K562 (cell line): ENCODE measurements around the gene USP20. TPM values are rescaled to one million over a fixed set of nuclear protein-coding genes. Genes with fewer than 3 reads are reported as not detected.
A peak's percentile ranks its signal among the peaks of the same experiment; 100 is the strongest.
"Not testable (repeated sequence)": the region's sequence is repeated elsewhere in the genome, so short reads cannot be mapped to it uniquely, and the experiment has no call there.

ENCODE experiments used
- ATAC-seq: fragments of 200-7000 bp; cut with Tn5 transposase; 3 replicates; pipeline ENCODE4 v1.9.1; 2020; ENCODE audit warnings: moderate library complexity
- BruUV-seq: library from RNA; stranded (reverse); fragments of 400-500 nt; replicated peaks from 2 replicates; lab custom pipeline; 2021; lab: Mats Ljungman, UMichigan
- CTCF ChIA-PET: fragments of 300-600 bp; formaldehyde crosslinking; extraction: SDS; loops from one replicate; lab custom pipeline; 2021; ENCODE audit warnings: low intra/inter-chr PET ratio; lab: Yijun Ruan, JAX
- POLR2A ChIA-PET: fragments of 300-600, 350-650 bp; sonication (Branson Sonifier 250); formaldehyde crosslinking; extraction: SDS; loops from one replicate; lab custom pipeline; 2021; ENCODE audit warnings: antibody characterized with exemption, inconsistent platforms; lab: Yijun Ruan, JAX
- DNase-seq, 4 experiments: peaks; one replicate each; pipeline versions ENCODE4 v3.0.0 to v3.0.0-alpha.2; 2011 to 2018; ENCODE audit warnings: low spot score in 3 of 4, mixed read lengths in 3 of 4; ENCODE audit errors: extremely low read depth in 1 of 4
- FAIRE-seq: peaks from 2 replicates; lab custom pipeline; 2011; peaks lifted over from hg19 to GRCh38; lab: Jason Lieb, UNC
- H2AFZ ChIP-seq: 2 replicates; pipeline ENCODE4 v1.6.0; 2011; ENCODE audit warnings: low read depth, low read length, control low read depth, inconsistent platforms
- H3K27ac ChIP-seq: fragments of 200-600 bp; 3 replicates; pipeline ENCODE4 v1.8.0; 2011; ENCODE audit warnings: low read depth, mild to moderate bottlenecking, control low read depth, inconsistent platforms, low read length, moderate library complexity, mixed read lengths; ENCODE audit errors: extremely low read depth
- H3K27me3 ChIP-seq, 2 experiments: fragments of 300-600 bp in 1 of 2; 2 replicates in 1 of 2; 3 replicates in 1 of 2; pipeline versions ENCODE4 v1.6.0 to v1.8.0; 2011; ENCODE audit warnings: inconsistent platforms in 2 of 2, low read length in 2 of 2, mild to moderate bottlenecking in 1 of 2, mixed read lengths in 1 of 2, moderate library complexity in 1 of 2; ENCODE audit not compliant: control insufficient read depth in 2 of 2, insufficient read depth in 2 of 2
- H3K36me3 ChIP-seq: fragments of 300-600 bp; 3 replicates; pipeline ENCODE4 v1.8.0; 2011; ENCODE audit warnings: mild to moderate bottlenecking, low read length, inconsistent platforms; ENCODE audit not compliant: control insufficient read depth, insufficient read depth
- H3K4me1 ChIP-seq, 2 experiments: fragments of 200-600 bp in 1 of 2; replicated peaks in 1 of 2; 2 replicates in 1 of 2; 3 replicates in 1 of 2; pipeline versions ENCODE4 v1.5.1 to v1.8.0; 2011; ENCODE audit warnings: inconsistent platforms in 2 of 2, low read length in 2 of 2, mild to moderate bottlenecking in 1 of 2, mixed read lengths in 1 of 2, moderate library complexity in 1 of 2; ENCODE audit not compliant: control insufficient read depth in 2 of 2, insufficient read depth in 2 of 2
- H3K4me2 ChIP-seq: 2 replicates; pipeline ENCODE4 v1.6.1; 2011; ENCODE audit warnings: low read length, control low read depth, inconsistent platforms, mixed read lengths; ENCODE audit not compliant: insufficient read depth
- H3K4me3 ChIP-seq: fragments of 200-600 bp; sonication (generic), shearing (Covaris generic); 2 replicates; pipeline ENCODE4 v1.5.1; 2016; ENCODE audit warnings: control low read depth, inconsistent platforms
- H3K79me2 ChIP-seq: fragments of 200-600 bp; 3 replicates; pipeline ENCODE4 v1.8.0; 2011; ENCODE audit warnings: low read length, inconsistent platforms; ENCODE audit not compliant: control insufficient read depth, insufficient read depth
- H3K9ac ChIP-seq, 2 experiments: 2 replicates each; pipeline versions ENCODE4 v1.6.0 to v1.6.1; 2011; ENCODE audit warnings: low read depth in 2 of 2, low read length in 2 of 2, control low read depth in 1 of 2, inconsistent platforms in 1 of 2, mild to moderate bottlenecking in 1 of 2, mixed read lengths in 1 of 2; ENCODE audit not compliant: insufficient read depth in 1 of 2
- H3K9me1 ChIP-seq: one replicate; pipeline ENCODE4 v1.6.0; 2011; ENCODE audit warnings: inconsistent platforms, mild to moderate bottlenecking, low read length, moderate library complexity; ENCODE audit not compliant: control insufficient read depth, insufficient read depth
- H3K9me3 ChIP-seq: replicated peaks from 2 replicates; pipeline ENCODE4 v1.5.1; 2011; ENCODE audit warnings: low read depth, low read length, inconsistent platforms; ENCODE audit not compliant: control insufficient read depth, insufficient read depth
- H4K20me1 ChIP-seq: replicated peaks from 2 replicates; pipeline ENCODE4 v1.6.1; 2011; ENCODE audit warnings: low read length, inconsistent platforms, mixed read lengths; ENCODE audit not compliant: control insufficient read depth, insufficient read depth
- BCOR ChIP-seq: fragments of 450-650 bp; IDR thresholded peaks from 2 replicates; pipeline ENCODE4 v1.6.1; 2016
- JUN ChIP-seq, 2 experiments: sonication (generic) in 1 of 2; formaldehyde crosslinking in 1 of 2; IDR thresholded peaks; 2 replicates each; pipeline versions ENCODE4 v1.6.1 to v1.8.0; 2012 to 2022; ENCODE audit warnings: borderline replicate concordance in 2 of 2, mild to moderate bottlenecking in 2 of 2, improper control_type of control experiment in 1 of 2, low read depth in 1 of 2, low read length in 1 of 2, missing genetic modification reagents in 1 of 2
- KDM1A ChIP-seq, 2 experiments: fragments of 450-650 bp; IDR thresholded peaks; 2 replicates each; pipeline ENCODE4 v1.6.1; 2016; ENCODE audit warnings: mild to moderate bottlenecking in 2 of 2
- RBM25 ChIP-seq: fragments of 200-400 bp; formaldehyde crosslinking; IDR thresholded peaks from 2 replicates; pipeline ENCODE4 v1.6.1; 2018; ENCODE audit warnings: low read length, low read depth, moderate library complexity; ENCODE audit not compliant: severe bottlenecking
- STAT5B ChIP-seq: fragments of 250-450 bp; sonication (Bioruptor Pico); IDR thresholded peaks from 2 replicates; pipeline ENCODE4 v1.8.0; 2021; ENCODE audit warnings: mild to moderate bottlenecking, inconsistent platforms
- ZFP36 ChIP-seq: fragments of 150-350 bp; IDR thresholded peaks from 2 replicates; pipeline ENCODE4 v1.6.1; 2018; ENCODE audit warnings: low read length, low read depth; ENCODE audit not compliant: partially characterized antibody
- ZNF121 ChIP-seq: sonication (generic); formaldehyde crosslinking; conservative IDR thresholded peaks from 2 replicates; pipeline ENCODE4 v1.8.0; 2022; ENCODE audit warnings: missing genetic modification reagents
- WGBS: fragments of 100-300 bp; shearing (Covaris generic); methylation state at CpG from one replicate; pipeline ENCODE4 v1.1.6; 2016; ENCODE audit warnings: low coverage, mixed read lengths; ENCODE audit not compliant: insufficient coverage; ENCODE audit errors: missing lambda C conversion rate; 5-methylcytosine and 5-hydroxymethylcytosine counted together
- in situ Hi-C: fragments of 300-500 bp; cut with MboI; formaldehyde crosslinking; loops from 4 replicates; pipeline ENCODE4 v1.15.0; 2018; ENCODE audit warnings: inconsistent platforms, mixed read lengths
- intact Hi-C: fragments of 100-400 bp; cut with micrococcal nuclease; formaldehyde crosslinking; loops from 2 replicates; pipeline ENCODE4 v1.14.2; 2022
- polyA plus RNA-seq, 8 experiments: library from polyadenylated mRNA; depleted of rRNA in 4 of 8; stranded (reverse) in 5 of 8; unstranded in 3 of 8; fragments of >200 nt; fragmentation: Nextera tagmentation in 2 of 8; fragmentation: Illumina TruSeq in 1 of 8; extraction: Ambion mirVana in 2 of 8; extraction: Trizol in 1 of 8; gene quantifications; 2 replicates each; pipeline versions ENCODE4 v1.2.1 to v1.2.3, GENCODE V29; 2011 to 2014; ENCODE audit warnings: inconsistent platforms in 1 of 8, missing spikeins in 1 of 8
- total RNA-seq, 7 experiments: library from RNA; depleted of rRNA in 6 of 7; stranded (reverse); fragments of >200 nt in 6 of 7; fragmentation: Illumina TruSeq in 2 of 7; extraction: Trizol in 2 of 7; gene quantifications; 2 replicates each; pipeline versions ENCODE4 v1.2.1 to v1.2.3, GENCODE V29; 2011 to 2021; ENCODE audit warnings: low replicate concordance in 1 of 7

The USP20 gene
- total and polyA plus RNA-seq, 9 of the 15 experiments (the other 6 are each of a cell fraction or from before 2014, with no cell fraction given), result 1.9 to 136 (median 49.1) TPM

DNA sequence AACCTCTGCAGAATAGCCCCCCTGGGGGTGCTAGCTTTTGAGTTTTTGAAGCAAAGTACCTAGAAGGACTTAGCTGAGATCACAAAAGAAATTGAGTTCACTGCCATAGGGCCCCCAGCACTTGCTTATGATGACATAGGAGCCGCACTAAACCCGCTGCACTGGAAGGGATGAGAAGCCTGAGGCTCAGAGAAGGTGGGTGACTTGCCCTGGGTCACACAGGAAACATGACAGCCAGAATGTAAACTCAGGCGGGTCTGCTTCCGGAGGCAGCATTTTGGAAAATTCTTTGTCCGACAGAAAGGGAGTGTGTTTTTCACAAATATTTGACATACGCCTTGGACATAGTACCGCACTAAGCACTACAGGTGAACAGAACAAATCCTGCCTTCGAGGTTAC is 40.7 kb upstream of the USP20 start:
- no peak overlapping the region for H3K4me3 ChIP-seq
- no peak for FAIRE-seq
- 9% methylated on average over 8 of the region's 8 CpGs for WGBS

DNA sequence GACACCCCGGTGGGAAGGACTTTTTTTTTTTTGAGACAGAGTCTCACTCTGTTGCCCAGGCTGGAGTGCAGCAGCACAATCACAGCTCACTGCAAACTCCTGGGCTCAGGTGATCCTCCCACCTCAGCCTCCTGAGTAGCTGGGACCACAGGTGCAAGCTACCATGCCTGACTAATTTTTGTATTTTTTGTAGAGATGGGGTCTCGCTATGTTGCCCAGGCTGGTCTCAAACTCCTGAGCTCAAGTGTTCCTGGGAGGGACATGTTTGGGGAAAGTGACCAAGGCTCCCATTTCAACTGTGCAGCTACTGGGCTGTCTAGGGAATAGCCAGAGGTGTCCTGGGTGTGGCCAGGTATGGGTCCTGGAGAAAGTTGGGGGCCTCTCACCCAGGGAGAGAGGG is 39.2 kb upstream of the USP20 start:
- intact Hi-C loops, H3K27ac ChIP-seq, H3K9me1 ChIP-seq, H3K36me3 ChIP-seq, BruUV-seq, CTCF ChIA-PET, H3K79me2 ChIP-seq, ATAC-seq, H2AFZ ChIP-seq, H4K20me1 ChIP-seq, H3K4me3 ChIP-seq, H3K4me2 ChIP-seq, H3K9me3 ChIP-seq, H3K9ac ChIP-seq, FAIRE-seq, H3K4me1 ChIP-seq: not testable (repeated sequence)
- peak in 1 of 4 experiments; percentile 9 for DNase-seq
- POLR2A ChIA-PET, result interaction anchor here (0.6 to 0.7 kb wide), 4 partner anchors 12 to 159 kb away, joined by 3 to 4 read pairs (median 3); no protein-coding TSS in a partner anchor
- peak; percentile 33; the same call in 1 of the 2 replicates for TF ChIP-seq BCOR
- peak; percentile 96 for TF ChIP-seq ZNF121 (CRISPR knock-in tag)
- in situ Hi-C loops, result loop anchor here (10.0 to 25.0 kb wide), 2 partner anchors 631 to 1509 kb away; partner anchors contain the start of genes GOLGA2 and SWI5
- WGBS, result 0% methylated on average over 2 of the region's 2 CpGs
- peaks cover 35 to 43% of the 10 kb centered on the region in 2 experiments for H3K27me3 ChIP-seq

More for the DNA sequence above, 40.7 kb upstream of the USP20 start:
- no peaks in the 10 kb centered on the region for H3K9me3 ChIP-seq
- 0 out of 2 replicates have a peak, but pooled peaks cover 5% of the 10 kb centered on the region for H4K20me1 ChIP-seq
- no peaks in the 10 kb centered on the region for H3K9me1 ChIP-seq
- no peak overlapping the region for H2AFZ ChIP-seq
- ATAC-seq, result no peak
- ChIA-PET POLR2A (interaction anchor here (0.8 to 0.9 kb wide), 2 partner anchors 18 to 37 kb away, joined by 4 to 6 read pairs; no protein-coding TSS in a partner anchor), CTCF (no interaction called here)
- no peak overlapping the region for H3K27ac ChIP-seq
- peaks cover 6 to 7% of the 10 kb centered on the region in 2 experiments; a peak in 4 of 5 replicates for H3K4me1 ChIP-seq
- no peak for DNase-seq
- in situ Hi-C loops, result loop anchor here (10.0 to 25.0 kb wide), 2 partner anchors 630 to 1507 kb away; partner anchors contain the start of genes GOLGA2 and SWI5
- BruUV-seq, result no TSS peak
- intact Hi-C loops, result no loop called here
- no peak for TF ChIP-seq JUN (IDR thresholded peaks at IDR 0.05; ENCODE audit: borderline replicate concordance, low read depth, low read length)
- no peak for TF ChIP-seq JUN (CRISPR knock-in tag; IDR thresholded peaks at IDR 0.05; ENCODE audit: borderline replicate concordance)
- peak in 1 of 2 experiments; percentile 47; a peak in 1 of 4 replicates for TF ChIP-seq KDM1A (IDR thresholded peaks at IDR 0.05)
- TF ChIP-seq BCOR, result 0 out of 2 replicates have a peak, but pooled peaks have one; percentile 28
- peak; percentile 66 for TF ChIP-seq RBM25
- peak; percentile 81 for TF ChIP-seq ZFP36
- no peak for TF ChIP-seq STAT5B
- no peak overlapping the region for H3K9ac ChIP-seq
- no peaks in the 10 kb centered on the region for H3K79me2 ChIP-seq
- H3K36me3 ChIP-seq, result no peaks in the 10 kb centered on the region
- peaks cover 35 to 43% of the 10 kb centered on the region in 2 experiments for H3K27me3 ChIP-seq
- no peak overlapping the region for H3K4me2 ChIP-seq
